HEK293 (cell line): ENCODE results near the gene LGALS1.
A peak's percentile ranks its signal among the peaks of the same experiment; 100 is the strongest.

Experiments
- GLIS1 ChIP-seq: fragments of 450-650 bp; formaldehyde crosslinking; IDR thresholded peaks from 2 replicates; pipeline ENCODE4 v1.5.1; 2016; ENCODE audit warnings: missing biosample characterization, missing genetic modification characterization
- GLIS2 ChIP-seq: fragments of 450-650 bp; formaldehyde crosslinking; IDR thresholded peaks from 2 replicates; pipeline ENCODE4 v1.5.1; 2016; ENCODE audit warnings: missing biosample characterization, missing genetic modification characterization
- HOXD13 ChIP-seq: sonication (generic); formaldehyde crosslinking; IDR thresholded peaks from 2 replicates; pipeline ENCODE4 v1.8.0; 2022; ENCODE audit warnings: missing genetic modification reagents, borderline replicate concordance
- MEIS1 ChIP-seq: sonication (generic); formaldehyde crosslinking; IDR thresholded peaks from 2 replicates; pipeline ENCODE4 v1.8.1; 2022; ENCODE audit warnings: missing genetic modification reagents, mild to moderate bottlenecking, borderline replicate concordance
- ZFP69B ChIP-seq: fragments of 450-650 bp; formaldehyde crosslinking; IDR thresholded peaks from 2 replicates; pipeline ENCODE4 v1.5.1; 2016; ENCODE audit warnings: missing biosample characterization, missing genetic modification characterization
- ZNF174 ChIP-seq: fragments of 450-650 bp; formaldehyde crosslinking; IDR thresholded peaks from 2 replicates; pipeline ENCODE4 v1.5.0; 2017; ENCODE audit warnings: missing biosample characterization, mild to moderate bottlenecking, missing genetic modification characterization
- ZNF211 ChIP-seq: fragments of 450-650 bp; formaldehyde crosslinking; IDR thresholded peaks from 2 replicates; pipeline ENCODE4 v1.5.1; 2016; ENCODE audit warnings: low read depth, missing biosample characterization, missing genetic modification characterization
- ZNF23 ChIP-seq: fragments of 450-650 bp; formaldehyde crosslinking; IDR thresholded peaks from 2 replicates; pipeline ENCODE4 v1.5.1; 2016; ENCODE audit warnings: missing biosample characterization, missing genetic modification characterization, borderline replicate concordance
- ZNF366 ChIP-seq: fragments of 450-650 bp; formaldehyde crosslinking; conservative IDR thresholded peaks from 2 replicates; pipeline ENCODE4 v1.5.1; 2016; ENCODE audit warnings: missing biosample characterization, missing genetic modification characterization
- ZNF571 ChIP-seq: fragments of 450-650 bp; formaldehyde crosslinking; IDR thresholded peaks from 2 replicates; pipeline ENCODE4 v1.5.0; 2017; ENCODE audit warnings: missing biosample characterization, missing genetic modification characterization
- ZNF600 ChIP-seq: fragments of 450-650 bp; formaldehyde crosslinking; IDR thresholded peaks from 2 replicates; pipeline ENCODE4 v1.5.1; 2016; ENCODE audit warnings: missing biosample characterization, missing genetic modification characterization
- ZNF621 ChIP-seq: fragments of 450-650 bp; formaldehyde crosslinking; IDR thresholded peaks from 2 replicates; pipeline ENCODE4 v1.5.1; 2017; ENCODE audit warnings: missing biosample characterization, missing genetic modification characterization
- ZNF626 ChIP-seq: fragments of 450-650 bp; sonication (Bioruptor Pico); formaldehyde crosslinking; IDR thresholded peaks from 2 replicates; pipeline ENCODE4 v1.5.1; 2018; ENCODE audit warnings: missing biosample characterization, missing genetic modification characterization, inconsistent platforms
- ZNF660 ChIP-seq: fragments of 450-650 bp; IDR thresholded peaks from 2 replicates; pipeline ENCODE4 v1.5.1; 2018; ENCODE audit warnings: missing biosample characterization, mild to moderate bottlenecking, missing genetic modification characterization
- ZSCAN16 ChIP-seq: fragments of 450-650 bp; formaldehyde crosslinking; IDR thresholded peaks from 2 replicates; pipeline ENCODE4 v1.5.1; 2016; ENCODE audit warnings: missing biosample characterization, missing genetic modification characterization
- TF ChIP-seq, protein P1 (sequence below): fragments of 450-650 bp; formaldehyde crosslinking; IDR thresholded peaks from 2 replicates; pipeline ENCODE4 v1.5.1; 2016; ENCODE audit warnings: missing biosample characterization, missing genetic modification characterization
- TF ChIP-seq, protein P2 (sequence below): fragments of 450-650 bp; formaldehyde crosslinking; IDR thresholded peaks from 2 replicates; pipeline ENCODE4 v1.5.1; 2016; ENCODE audit warnings: missing biosample characterization, missing genetic modification characterization
- TF ChIP-seq, protein P3 (sequence below): fragments of 450-650 bp; formaldehyde crosslinking; IDR thresholded peaks from 2 replicates; pipeline ENCODE4 v1.5.1; 2016; ENCODE audit warnings: missing biosample characterization, missing genetic modification characterization
- TF ChIP-seq, protein P4 (sequence below): fragments of 450-650 bp; formaldehyde crosslinking; IDR thresholded peaks from 2 replicates; pipeline ENCODE4 v1.5.1; 2016; ENCODE audit warnings: missing biosample characterization, missing genetic modification characterization
- TF ChIP-seq, protein P5 (sequence below): fragments of 450-650 bp; formaldehyde crosslinking; IDR thresholded peaks from 2 replicates; pipeline ENCODE4 v1.5.1; 2017; ENCODE audit warnings: missing biosample characterization, missing genetic modification characterization
- TF ChIP-seq, protein P6 (sequence below): fragments of 450-650 bp; formaldehyde crosslinking; IDR thresholded peaks from 2 replicates; pipeline ENCODE4 v1.5.1; 2016; ENCODE audit warnings: missing biosample characterization, missing genetic modification characterization, low read depth
- TF ChIP-seq, protein P7 (sequence below): fragments of 450-650 bp; formaldehyde crosslinking; IDR thresholded peaks from 2 replicates; pipeline ENCODE4 v1.5.1; 2017; ENCODE audit warnings: missing biosample characterization, missing genetic modification characterization

Gene LGALS1

DNA sequence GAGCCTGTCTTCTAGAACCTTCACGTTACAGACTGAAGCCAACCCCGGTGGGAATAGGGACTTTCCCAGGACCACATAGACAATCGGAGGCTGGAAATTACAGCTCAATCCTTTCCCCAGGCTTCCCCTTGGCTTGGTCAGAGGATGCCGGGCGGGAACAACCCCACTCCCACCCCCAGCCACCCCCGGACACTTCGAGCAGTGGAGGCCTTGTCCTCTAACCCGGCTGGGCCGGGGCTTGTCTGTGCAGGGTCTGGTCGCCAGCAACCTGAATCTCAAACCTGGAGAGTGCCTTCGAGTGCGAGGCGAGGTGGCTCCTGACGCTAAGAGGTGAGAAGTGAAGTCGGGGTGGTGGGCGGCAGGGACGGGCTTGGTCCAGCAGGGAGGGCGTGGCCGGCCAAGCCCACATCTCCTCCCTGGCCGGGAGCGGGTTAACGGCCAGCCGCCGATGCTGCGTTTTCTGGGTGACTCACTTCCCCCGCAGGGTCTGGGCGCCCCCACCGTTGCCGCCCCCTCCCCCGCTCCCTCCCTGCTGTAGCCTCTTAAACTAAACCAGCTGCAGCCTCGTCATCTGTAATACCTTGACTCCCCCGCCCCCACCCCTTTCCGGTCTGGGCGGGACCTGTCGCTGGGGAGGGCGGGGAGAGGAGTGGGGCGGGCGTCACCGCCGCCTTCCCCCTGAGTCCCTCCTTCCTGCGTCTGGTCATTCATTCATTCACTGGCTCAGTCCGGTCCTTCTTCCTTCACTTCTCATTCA lies 1.5 kb downstream of the LGALS1 start (continued):
- TF ChIP-seq, protein P1, sequence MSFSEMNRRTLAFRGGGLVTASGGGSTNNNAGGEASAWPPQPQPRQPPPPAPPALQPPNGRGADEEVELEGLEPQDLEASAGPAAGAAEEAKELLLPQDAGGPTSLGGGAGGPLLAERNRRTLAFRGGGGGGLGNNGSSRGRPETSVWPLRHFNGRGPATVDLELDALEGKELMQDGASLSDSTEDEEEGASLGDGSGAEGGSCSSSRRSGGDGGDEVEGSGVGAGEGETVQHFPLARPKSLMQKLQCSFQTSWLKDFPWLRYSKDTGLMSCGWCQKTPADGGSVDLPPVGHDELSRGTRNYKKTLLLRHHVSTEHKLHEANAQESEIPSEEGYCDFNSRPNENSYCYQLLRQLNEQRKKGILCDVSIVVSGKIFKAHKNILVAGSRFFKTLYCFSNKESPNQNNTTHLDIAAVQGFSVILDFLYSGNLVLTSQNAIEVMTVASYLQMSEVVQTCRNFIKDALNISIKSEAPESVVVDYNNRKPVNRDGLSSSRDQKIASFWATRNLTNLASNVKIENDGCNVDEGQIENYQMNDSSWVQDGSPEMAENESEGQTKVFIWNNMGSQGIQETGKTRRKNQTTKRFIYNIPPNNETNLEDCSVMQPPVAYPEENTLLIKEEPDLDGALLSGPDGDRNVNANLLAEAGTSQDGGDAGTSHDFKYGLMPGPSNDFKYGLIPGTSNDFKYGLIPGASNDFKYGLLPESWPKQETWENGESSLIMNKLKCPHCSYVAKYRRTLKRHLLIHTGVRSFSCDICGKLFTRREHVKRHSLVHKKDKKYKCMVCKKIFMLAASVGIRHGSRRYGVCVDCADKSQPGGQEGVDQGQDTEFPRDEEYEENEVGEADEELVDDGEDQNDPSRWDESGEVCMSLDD (tag by site-specific recombination): peak; percentile 86
- TF ChIP-seq, protein P2, sequence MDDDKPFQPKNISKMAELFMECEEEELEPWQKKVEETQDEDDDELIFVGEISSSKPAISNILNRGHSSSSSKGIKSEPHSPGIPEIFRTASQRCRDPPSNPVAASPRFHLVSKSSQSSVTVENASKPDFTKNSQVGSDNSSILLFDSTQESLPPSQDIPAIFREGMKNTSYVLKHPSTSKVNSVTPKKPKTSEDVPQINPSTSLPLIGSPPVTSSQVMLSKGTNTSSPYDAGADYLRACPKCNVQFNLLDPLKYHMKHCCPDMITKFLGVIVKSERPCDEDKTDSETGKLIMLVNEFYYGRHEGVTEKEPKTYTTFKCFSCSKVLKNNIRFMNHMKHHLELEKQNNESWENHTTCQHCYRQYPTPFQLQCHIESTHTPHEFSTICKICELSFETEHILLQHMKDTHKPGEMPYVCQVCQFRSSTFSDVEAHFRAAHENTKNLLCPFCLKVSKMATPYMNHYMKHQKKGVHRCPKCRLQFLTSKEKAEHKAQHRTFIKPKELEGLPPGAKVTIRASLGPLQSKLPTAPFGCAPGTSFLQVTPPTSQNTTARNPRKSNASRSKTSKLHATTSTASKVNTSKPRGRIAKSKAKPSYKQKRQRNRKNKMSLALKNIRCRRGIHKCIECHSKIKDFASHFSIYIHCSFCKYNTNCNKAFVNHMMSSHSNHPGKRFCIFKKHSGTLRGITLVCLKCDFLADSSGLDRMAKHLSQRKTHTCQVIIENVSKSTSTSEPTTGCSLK (tag by site-specific recombination): no peak
- TF ChIP-seq HOXD13 (CRISPR knock-in tag): no peak
- TF ChIP-seq ZNF174 (tag by site-specific recombination): no peak
- TF ChIP-seq, protein P3, sequence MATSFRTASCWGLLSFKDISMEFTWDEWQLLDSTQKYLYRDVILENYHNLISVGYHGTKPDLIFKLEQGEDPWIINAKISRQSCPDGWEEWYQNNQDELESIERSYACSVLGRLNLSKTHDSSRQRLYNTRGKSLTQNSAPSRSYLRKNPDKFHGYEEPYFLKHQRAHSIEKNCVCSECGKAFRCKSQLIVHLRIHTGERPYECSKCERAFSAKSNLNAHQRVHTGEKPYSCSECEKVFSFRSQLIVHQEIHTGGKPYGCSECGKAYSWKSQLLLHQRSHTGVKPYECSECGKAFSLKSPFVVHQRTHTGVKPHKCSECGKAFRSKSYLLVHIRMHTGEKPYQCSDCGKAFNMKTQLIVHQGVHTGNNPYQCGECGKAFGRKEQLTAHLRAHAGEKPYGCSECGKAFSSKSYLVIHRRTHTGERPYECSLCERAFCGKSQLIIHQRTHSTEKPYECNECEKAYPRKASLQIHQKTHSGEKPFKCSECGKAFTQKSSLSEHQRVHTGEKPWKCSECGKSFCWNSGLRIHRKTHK (tag by site-specific recombination): no peak
- TF ChIP-seq ZNF621 (tag by site-specific recombination): no peak
- TF ChIP-seq, protein P4, sequence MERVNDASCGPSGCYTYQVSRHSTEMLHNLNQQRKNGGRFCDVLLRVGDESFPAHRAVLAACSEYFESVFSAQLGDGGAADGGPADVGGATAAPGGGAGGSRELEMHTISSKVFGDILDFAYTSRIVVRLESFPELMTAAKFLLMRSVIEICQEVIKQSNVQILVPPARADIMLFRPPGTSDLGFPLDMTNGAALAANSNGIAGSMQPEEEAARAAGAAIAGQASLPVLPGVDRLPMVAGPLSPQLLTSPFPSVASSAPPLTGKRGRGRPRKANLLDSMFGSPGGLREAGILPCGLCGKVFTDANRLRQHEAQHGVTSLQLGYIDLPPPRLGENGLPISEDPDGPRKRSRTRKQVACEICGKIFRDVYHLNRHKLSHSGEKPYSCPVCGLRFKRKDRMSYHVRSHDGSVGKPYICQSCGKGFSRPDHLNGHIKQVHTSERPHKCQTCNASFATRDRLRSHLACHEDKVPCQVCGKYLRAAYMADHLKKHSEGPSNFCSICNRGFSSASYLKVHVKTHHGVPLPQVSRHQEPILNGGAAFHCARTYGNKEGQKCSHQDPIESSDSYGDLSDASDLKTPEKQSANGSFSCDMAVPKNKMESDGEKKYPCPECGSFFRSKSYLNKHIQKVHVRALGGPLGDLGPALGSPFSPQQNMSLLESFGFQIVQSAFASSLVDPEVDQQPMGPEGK (tag by site-specific recombination): peak; percentile 97
- TF ChIP-seq ZNF660 (tag by site-specific recombination): no peak
- TF ChIP-seq ZFP69B (tag by site-specific recombination): peak; percentile 64
- peak; percentile 94 for TF ChIP-seq GLIS2 (tag by site-specific recombination)
- no peak for TF ChIP-seq ZSCAN16 (tag by site-specific recombination)
- TF ChIP-seq ZNF211 (tag by site-specific recombination): no peak
- no peak for TF ChIP-seq ZNF600
- TF ChIP-seq, protein P5, sequence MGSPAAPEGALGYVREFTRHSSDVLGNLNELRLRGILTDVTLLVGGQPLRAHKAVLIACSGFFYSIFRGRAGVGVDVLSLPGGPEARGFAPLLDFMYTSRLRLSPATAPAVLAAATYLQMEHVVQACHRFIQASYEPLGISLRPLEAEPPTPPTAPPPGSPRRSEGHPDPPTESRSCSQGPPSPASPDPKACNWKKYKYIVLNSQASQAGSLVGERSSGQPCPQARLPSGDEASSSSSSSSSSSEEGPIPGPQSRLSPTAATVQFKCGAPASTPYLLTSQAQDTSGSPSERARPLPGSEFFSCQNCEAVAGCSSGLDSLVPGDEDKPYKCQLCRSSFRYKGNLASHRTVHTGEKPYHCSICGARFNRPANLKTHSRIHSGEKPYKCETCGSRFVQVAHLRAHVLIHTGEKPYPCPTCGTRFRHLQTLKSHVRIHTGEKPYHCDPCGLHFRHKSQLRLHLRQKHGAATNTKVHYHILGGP: peak; percentile 60; the same call in 1 of the 2 replicates
- TF ChIP-seq GLIS1 (tag by site-specific recombination): peak; percentile 70; the same call in 1 of the 2 replicates
- TF ChIP-seq MEIS1: no peak
- TF ChIP-seq ZNF626 (tag by site-specific recombination): no peak
- TF ChIP-seq, protein P6, sequence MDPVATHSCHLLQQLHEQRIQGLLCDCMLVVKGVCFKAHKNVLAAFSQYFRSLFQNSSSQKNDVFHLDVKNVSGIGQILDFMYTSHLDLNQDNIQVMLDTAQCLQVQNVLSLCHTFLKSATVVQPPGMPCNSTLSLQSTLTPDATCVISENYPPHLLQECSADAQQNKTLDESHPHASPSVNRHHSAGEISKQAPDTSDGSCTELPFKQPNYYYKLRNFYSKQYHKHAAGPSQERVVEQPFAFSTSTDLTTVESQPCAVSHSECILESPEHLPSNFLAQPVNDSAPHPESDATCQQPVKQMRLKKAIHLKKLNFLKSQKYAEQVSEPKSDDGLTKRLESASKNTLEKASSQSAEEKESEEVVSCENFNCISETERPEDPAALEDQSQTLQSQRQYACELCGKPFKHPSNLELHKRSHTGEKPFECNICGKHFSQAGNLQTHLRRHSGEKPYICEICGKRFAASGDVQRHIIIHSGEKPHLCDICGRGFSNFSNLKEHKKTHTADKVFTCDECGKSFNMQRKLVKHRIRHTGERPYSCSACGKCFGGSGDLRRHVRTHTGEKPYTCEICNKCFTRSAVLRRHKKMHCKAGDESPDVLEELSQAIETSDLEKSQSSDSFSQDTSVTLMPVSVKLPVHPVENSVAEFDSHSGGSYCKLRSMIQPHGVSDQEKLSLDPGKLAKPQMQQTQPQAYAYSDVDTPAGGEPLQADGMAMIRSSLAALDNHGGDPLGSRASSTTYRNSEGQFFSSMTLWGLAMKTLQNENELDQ (tag by site-specific recombination): no peak
- no peak for TF ChIP-seq ZNF23 (tag by site-specific recombination)
- no peak for TF ChIP-seq ZNF571 (tag by site-specific recombination)
- TF ChIP-seq, protein P7, sequence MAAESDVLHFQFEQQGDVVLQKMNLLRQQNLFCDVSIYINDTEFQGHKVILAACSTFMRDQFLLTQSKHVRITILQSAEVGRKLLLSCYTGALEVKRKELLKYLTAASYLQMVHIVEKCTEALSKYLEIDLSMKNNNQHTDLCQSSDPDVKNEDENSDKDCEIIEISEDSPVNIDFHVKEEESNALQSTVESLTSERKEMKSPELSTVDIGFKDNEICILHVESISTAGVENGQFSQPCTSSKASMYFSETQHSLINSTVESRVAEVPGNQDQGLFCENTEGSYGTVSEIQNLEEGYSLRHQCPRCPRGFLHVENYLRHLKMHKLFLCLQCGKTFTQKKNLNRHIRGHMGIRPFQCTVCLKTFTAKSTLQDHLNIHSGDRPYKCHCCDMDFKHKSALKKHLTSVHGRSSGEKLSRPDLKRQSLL (tag by site-specific recombination): no peak
- TF ChIP-seq ZNF366 (tag by site-specific recombination): peak; percentile 94
